Activated naive CD4-positive, alpha-beta T cell treated with anti-CD3 and anti-CD28 coated beads, Interleukin-2, amount 50 U/mL, for 16 hours (primary cell): ENCODE data around the gene ZNF524.
A peak's percentile ranks its signal among the peaks of the same experiment; 100 is the strongest.
"Not testable (repeated sequence)": the region's sequence is repeated elsewhere in the genome, so short reads cannot be mapped to it uniquely, and the experiment has no call there.

Source experiments
- DNase-seq: peaks from one replicate; pipeline ENCODE4 v3.0.0-alpha.2; 2020

Gene ZNF524, protein sequence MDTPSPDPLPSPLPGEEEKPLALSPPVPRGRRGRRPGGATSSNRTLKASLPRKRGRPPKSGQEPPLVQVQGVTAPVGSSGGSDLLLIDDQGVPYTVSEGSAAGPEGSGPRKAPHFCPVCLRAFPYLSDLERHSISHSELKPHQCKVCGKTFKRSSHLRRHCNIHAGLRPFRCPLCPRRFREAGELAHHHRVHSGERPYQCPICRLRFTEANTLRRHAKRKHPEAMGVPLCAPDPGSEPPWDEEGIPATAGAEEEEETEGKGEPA

DNA sequence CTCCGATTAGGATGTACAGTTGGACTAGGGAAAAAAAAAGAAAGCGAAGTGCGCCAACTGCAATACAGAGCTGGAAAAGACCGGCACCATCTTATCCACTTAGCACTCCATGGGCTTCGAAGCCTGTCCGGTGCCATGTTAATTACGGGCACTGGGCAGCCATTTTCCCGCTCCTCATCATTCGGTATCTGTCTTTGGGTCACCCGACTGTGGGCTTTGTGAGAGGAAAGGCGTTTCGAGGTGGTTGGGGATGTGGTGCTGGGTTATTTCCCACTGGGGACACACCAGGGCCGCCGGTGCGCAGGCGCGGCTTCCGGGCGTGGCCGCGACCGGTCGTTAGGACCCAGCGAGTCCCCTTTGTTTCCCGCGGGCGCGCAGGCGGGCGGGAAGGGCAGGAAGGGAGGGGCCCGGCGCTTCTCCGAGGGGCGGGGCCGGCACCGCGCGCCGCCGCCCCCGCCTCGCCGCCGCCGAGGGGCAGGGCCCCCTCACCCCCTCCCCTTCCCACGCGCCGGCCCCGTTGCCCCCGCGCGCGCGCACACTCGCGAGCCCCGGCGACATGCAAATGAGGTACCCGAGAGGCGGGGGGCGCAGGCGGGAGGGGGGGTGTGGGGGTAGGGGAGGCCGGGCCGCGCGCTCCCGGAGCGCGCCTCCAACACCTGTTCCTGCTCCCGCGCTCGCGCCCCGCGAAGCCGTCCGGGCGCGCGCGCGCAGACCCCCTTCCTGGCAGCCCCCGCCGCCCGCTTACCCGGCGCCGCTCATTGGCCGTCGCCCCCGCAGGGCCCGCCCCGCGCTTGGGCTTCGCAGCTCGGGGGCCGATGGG, at the start of gene ZNF524:
Gene ZNF524 (plus strand): TSS at position 447 of the 820 bp plus-strand sequence. CDS start 1,825 bp downstream, outside the sequence.
- DNase-seq, result peak; percentile 85

DNA sequence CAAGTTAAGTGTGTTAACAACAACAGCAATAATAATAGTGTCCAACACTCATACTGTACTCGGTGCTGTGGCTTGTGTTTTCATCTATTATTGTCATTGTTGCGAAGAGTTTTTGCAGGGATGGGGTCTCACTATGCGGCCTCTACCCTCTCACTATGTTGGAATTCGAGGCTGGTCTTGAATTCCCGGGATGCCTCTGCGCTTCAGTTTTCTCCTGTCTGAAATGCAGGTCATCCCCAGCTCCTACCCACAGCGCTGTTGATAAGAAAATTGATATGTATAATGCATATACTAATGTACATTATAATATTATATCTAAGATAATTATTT, 49.8 kb upstream of the ZNF524 start:
- DNase-seq, result no peak

DNA sequence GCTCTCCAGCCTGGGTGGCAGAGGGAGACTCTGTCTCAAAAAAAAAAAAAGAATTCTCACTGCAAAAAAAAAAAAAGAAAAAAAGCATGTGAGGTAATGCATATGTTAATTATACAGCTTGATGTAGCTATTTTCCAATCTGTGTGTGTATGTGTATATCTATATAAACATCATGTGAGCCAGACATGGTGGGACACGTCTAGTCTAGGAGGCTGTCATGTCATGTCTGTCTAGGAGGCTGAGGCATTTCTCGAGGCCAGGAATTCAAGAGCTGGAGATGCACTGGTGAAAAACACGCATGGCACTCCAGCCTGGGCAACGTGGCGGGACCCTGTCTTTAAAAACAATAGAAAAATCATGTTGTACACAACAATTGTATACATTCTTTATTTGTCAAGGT, 47.9 kb upstream of the ZNF524 start:
- no peak for DNase-seq

DNA sequence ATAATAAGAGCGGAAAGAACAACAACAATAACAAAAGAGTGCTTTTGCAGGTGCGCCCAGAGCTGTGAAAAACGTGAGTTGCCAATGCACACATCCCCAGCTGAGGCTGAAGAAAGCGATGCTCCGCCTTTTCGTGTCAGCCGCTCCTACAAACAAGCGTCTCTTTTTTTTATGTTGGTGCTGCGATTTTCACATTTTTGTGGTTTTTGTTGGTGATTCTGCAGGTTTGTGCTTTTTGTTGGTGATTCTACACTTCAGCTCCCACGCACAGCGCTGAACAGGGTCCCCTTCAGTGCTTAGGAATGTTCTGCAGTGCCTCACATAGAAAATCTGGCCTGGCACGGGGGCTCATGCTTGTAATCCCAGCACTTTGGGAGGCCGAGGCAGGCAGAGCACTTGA, 47.5 kb upstream of the ZNF524 start:
- no peak for DNase-seq

DNA sequence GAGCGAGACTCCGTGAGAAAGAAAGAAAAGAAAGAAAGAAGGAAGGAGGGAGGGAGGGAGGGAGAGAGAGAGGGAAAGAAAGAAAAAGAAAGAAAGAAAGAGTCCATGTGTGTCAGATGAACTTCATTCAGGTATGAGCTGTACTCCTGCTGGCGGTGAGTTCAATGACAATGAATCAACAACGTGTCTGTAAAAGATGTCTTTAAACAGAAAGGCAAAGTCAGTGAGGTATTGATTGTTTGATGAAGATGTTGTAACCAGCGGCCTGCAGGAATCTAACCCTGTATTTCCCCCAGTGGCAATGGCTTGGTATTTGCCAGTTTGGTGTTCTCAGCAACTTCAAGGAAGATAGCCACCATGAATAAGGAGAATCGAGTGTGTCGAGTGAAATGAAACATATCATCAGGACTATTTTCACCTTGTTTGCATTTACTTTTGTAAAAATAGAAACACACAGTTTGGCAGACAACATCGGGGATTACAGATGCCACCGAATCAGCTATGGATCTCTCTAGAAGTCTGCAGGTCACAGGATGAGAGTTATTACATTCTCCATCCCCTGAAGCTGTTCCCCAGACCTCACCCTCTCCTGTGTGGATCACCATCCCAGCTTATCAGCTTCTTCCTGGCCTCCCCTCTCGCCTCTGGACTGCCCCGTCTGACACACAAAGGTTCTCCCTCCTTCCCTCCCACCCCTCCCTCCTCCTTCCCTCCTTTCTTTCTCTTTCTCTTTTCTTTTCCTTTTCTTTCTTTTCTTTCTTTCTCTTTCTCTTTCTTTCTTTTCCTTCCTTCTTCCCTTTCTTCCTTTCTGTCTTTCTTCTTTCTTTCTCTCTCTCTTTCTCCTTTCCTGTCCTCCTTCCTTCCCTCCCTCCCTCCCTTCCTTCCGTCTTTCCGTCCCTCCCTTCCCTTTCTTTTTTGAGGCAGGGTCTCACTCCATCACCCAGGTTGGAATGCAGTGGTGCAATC, 46.6 kb upstream of the ZNF524 start:
- no peak for DNase-seq

DNA sequence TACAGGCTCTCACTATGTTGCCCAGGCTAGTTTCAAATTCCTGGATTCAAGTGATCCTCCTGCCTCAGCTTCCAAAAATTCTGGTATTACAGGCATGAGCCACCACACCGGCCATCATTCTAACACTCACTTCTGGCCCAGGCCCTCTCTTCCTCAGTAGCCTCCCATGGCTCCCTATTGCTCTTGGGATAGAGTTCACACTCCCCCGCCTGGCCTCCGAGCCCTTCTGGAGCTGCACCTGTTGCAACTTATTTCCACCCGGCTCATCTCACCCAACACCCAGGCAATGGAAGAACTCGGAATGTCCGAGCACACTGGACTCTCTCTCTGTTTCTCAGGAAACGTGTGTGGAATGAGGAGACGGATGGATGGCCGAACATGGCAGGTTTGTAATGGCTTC, 45.8 kb upstream of the ZNF524 start:
- no peak for DNase-seq

DNA sequence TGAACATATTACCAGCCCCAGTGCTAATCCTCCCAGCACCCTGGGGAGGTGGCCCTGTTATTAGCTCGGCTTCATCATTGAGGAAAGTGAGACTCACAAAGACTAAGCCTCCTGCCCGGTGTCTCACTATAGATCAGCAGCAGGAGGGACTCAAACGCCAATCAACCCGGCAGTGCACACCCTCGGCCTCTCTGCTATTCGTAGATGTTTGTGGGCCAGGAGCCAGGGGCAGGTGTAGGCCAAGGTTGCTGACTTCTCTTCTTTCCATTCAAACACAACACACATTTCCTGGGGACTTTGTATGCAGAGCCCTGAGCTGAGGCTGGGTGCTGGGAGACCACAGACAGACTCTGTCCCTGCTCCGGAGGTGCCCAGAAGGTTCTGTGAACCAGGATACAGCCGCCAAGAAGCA, 45.3 kb upstream of the ZNF524 start:
- no peak for DNase-seq

DNA sequence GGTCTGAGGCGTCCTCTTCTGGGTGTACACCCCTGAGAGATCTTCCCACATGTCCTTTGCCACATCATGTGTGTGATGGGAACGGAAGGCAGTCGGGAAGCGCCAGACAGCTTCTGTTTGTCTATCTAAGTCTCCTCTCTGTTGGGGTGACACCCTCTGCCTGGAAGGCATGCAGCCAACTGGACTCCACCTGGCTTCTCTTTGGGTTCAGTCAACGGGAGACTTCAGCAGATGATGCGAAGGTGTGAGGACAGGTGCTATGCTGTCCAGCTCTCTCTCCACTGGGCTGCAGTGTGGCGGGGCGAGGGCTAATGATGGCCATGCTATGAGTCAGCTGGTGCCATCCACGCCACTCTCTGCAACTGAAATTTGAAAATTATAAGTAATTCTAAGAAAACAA, 40.4 kb upstream of the ZNF524 start:
- DNase-seq, result no peak

DNA sequence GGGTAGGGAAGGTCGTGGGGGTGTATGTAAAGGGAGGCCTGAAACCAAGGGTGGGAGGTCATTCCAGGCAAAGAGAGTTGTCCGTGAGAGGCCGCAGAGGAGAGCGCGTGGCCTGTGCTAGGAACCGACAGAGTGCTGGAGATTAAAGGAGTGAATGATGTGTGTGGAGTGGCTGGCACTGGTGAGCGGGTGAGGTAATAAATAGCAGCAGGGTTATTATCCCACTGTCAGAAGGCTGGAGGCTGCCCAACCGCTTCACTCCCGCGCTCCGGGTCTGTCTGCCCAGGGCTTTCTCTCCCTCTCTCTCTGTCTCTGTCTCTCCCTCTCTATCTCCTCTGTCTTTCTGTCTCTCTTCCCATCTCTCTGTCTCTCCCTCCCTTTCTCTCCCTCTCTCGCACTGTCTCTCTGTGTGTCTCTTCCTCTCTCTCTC, 36.8 kb upstream of the ZNF524 start:
- DNase-seq, result no peak

DNA sequence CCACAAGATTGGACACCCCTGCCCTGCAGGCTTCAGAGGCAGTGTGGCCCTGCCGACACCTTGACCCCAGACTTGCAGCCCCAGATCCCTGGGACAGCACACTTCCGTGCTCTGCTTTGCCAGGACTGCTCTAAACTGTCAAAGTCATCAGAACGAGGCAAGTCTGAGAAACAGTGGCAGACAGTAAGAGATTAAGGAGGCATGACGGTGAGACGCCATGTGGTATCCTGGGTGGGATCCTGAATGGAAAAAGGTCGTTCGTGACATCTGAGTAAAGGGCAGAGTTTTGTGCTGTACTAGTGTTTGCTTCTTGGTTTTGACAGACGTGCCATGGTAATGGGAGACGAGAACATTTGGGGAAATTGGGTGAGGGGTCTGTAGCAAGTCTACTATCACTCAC, 33.3 kb upstream of the ZNF524 start:
- DNase-seq, result no peak

DNA sequence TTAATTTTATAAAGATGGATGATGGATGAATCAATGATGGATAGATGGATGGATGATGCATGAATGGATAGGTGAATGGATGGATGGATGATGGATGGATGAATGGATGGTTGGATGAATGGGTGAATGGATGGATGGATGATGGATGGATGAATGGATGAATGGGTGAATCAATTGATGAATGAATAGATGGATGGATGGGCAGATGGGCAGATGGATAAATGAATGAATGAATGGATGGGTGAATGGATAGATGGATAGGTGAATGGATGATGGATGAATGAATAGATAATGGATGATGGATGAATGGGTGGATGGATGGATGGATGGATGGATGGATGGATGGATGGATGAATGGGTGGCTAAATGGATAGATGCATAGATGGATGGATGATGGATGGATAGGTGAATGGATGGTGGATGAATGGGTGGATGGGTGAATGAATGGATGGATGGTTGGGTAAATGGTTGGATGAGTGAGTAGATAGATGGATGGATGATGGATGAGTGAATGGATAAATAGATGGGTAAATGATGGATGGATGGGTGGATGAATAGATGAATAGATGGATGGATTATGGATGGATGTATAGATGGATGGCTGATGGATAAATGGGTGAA, 32.3 kb upstream of the ZNF524 start:
- DNase-seq, result no peak

DNA sequence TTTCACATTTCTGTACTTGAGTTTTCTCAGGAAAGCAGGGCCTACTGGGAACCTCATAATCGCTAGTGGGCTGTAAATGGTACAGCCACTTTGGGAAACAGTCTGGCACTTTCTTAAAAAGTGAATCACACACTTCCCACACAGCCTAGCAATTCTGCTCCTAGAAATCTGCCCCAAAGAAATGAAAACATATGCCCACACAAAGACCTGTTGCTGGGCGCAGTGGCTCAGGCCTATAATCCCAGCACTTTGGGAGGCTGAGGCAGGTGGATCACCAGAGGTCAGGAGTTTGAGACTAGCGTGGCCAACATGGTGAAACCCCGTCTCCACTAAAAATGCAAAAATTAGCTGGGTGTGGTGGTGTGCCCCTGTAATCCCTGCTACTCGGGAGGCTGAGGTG, 30.6 kb upstream of the ZNF524 start:
- not testable (repeated sequence) for DNase-seq

DNA sequence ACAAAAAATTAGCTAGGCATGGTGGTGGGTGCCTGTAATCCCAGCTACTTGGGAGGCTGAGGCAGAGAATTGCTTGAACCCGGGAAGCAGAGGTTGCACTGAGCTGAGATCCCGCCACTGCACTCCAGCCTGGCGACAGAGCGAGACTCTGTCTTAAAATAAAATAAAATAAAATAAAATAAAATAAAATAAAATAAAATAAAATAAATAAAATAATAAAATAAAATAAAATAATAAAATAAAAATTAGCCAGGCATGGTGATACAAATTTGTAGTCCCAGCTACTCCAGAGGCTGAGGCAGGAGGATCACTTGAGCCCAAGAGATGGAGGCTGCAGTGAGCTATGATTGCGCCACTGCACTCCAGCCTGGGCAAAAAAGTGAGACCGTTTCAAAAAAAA, 26.2 kb upstream of the ZNF524 start:
- not testable (repeated sequence) for DNase-seq

DNA sequence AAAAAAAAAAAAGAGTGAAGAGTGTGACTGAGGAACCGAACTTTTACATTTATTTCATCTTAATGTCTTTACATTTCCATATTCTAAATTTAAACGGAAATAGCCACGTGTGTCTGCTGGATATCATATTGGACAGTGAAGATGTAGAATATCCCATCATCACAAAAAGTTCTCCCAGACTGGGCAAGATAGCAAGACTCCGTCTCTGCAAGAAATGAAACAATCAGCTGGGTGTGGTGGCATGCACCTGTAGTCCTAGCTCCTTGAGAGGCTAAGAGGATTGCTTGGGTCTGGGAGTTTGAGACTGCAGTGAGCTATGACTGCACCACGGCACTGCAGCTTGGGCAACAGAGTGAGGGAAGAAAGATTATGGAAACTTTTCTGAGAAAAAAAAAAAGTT, 23.3 kb upstream of the ZNF524 start:
- no peak for DNase-seq

DNA sequence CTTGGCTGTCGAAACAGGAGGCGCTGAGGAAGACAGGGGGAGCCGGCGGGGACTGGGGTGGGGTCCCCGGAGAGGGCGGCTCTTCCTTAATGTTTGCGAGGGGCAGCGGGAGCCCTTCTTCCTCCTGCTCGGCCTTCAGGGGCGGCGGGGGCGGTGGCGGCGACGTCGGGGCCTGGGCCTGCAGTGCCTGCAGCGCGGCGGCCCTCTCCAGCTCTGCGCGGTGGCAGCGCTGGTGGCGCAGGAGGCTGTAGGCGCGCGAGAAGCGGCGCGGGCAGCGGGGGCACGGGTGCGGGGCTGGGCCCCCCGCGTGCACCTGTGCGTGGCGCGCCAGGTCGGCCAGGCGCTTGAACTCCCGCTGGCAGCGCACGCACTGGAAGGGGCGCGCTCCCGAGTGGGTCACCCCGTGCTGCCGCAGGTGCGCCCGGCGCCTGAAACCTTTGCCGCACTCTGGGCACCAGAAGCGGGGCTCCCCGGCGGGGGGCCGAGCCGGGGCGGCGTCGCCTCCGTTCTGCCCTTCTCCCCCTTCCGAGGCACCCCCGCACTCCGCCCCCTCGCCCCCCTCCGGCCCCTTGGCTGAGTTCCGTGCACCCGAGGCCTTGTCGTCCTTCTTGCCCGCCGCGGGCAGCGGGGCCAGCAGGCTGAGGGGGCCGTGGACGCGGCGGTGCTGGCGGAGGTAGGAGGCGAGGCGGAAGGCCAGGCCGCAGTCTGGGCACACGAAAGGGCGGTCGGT, 21.9 kb upstream of the ZNF524 start:
- DNase-seq, result no peak

DNA sequence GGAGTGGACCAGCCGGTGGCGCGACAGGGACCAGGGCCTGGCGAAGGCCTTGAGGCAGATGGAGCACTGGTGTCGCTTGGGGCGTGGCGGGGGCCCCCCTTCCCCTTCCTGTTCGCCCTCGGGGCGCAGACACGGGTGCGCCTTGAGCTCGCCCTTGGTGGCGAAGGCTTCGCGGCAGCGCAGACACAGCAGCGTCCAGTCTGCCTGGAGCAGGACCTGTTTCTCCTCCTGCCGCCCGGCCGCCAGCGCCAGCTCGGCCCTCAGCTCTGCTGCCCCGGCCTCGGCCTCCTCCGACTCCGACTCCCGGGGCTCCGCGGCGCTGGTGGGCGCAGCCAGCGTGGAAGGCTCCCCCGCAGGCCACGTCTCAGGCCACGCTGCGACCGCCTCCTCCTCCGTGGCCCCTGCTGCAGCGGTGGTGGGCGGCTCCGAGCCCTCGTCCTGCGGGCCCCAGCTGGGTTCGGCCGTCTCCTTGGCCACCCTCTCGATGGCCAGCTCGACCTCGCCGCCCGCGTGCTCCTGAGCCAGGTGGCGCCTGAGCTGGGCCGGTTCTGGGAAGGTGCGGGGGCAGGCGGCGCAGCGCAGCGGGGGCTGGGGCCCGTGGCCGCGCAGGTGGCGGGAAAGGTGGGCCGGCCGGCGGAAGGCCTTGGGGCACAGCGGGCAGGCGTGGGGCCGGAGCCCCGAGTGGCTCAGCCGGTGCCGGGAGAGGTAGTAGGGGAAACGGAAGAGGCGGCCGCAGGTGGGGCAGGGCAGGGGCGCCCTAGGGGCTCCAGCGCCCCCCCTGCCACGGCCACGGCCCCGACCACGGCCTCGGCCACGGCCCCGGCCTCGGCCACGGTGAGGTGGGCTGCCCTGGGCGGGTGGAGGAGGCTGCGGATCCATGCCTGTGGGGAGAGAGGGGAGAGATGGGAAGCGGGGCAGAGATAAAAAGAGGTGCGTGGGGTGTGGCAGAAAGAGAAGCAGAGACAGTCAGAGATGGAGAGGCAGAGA, 21.0 kb upstream of the ZNF524 start:
- no peak for DNase-seq

DNA sequence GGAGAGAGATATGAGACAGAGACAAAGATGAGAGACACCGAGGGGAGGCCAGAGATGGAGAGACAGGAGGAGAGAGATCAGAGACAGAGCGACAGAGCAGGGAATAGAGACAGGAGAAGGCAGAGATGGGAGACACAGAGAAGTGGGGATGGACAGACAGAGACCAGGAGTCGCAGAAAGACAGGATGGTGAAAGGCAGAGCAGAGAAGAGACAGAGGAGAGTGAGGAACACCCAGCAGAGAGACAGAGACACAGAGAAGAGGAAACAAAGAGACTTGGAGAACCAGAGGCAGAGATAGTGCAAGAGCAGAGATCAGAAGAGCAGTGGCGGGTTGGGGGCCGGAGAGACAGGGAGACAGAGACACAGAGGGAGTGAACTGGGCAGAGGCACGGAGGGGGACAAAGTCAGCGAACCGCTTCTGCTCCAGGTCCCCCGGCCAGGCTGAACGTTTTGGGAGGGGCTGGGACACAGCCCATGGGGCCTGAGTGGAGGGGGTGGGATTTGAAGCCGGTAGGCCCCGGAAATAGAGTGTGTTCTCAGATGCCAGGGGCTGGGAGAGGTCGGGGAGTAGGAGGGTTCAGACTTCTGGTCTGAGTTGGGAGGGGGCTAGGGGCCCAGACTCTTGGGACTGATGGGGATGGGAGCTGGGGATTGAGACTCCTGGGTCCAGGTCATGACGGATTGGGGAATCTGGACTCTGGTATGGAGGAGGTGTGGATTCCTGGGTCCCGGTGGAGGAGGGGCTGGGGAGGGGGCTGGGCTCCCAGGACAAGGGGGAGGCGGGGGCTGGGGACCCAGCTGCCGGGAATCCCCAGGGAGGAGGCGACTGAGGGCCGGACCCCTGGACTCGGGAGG, 20.1 kb upstream of the ZNF524 start:
- no peak for DNase-seq

DNA sequence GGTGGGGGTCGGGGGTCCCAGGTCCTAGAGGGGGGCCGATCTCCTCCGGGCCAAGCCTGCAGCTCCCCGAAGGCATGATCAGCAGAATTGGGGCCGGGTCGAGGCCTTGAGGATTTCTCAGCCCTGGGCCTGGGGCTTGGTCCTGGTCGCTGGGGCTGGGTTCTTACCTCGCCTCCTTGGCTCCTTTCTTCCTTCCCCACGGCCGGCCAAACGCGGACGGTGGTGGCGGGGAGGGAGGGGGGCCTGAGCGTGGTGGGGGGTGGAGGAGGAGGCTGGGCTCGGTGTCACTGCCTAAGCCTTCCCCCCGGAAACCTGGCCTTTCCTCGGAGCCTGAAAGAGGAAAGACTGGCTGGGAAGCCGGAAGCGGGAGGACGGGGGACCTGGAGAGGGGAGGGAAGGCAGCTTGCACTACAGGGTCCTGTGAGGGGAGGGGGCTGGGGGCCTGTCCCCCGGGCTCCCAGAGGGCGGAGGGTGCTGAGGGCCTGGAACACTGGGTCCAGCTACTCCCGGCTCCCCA, 19.4 kb upstream of the ZNF524 start, which contains the start of gene ZNF579:
Gene ZNF579 (minus strand): TSS at position 221 of the 517 bp plus-strand sequence. CDS start 1,209 bp downstream, outside the sequence.
- DNase-seq, result peak; percentile 83

DNA sequence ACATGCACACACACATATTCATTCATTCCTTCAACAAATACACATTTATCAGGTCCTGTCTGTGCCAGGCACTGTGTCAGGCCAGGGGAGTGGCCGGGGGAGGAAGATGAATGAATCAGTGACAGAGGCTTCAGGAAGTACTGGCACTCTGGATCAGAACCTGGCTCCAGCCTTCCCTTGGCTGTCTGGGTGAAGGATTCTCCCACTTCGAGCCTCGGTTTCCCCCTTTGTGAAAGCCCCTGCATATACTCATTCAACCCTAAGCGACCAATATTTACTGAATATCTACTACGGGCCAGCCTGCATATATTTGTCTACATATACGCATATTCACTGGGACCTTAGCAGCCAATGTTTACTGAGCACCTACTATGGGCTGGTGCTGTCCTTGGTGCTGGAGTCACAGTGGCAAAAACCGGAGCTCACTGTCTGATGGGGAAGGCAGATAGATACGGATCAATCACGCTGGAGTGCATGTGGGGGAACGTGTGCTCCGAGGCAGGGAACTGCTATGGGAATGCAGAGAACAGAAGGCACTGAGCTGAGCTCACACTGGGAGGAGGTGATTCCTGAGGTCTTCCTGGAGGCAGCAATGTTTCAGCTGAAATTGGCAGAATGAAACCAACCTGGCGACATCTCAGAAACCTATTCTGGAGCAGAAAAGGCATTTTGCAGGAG, 18.8 kb upstream of the ZNF524 start:
- DNase-seq, result no peak
